ENCODE results near the gene PLEKHD1. TPM values are rescaled to one million over a fixed set of nuclear protein-coding genes. Genes with fewer than 3 reads are reported as not detected.

The PLEKHD1 gene
- total RNA-seq: under 1 TPM in 1 of 6 experiments, not detected in 5; 0.04 TPM
- long read RNA-seq: 0 reads

GRCh38 chr14:69484444-69485314 lies at the start of gene PLEKHD1:
PLEKHD1 (plus strand) TSS chr14:69484728; CDS start chr14:69484966, 238 bp downstream.
- H3K27me3 ChIP-seq: peaks cover 0 to 11% of the 10 kb centered on the region in 2 donors
- H3K4me3 ChIP-seq: peak within 1 kb of the TSS; percentile 9 to 21 (median 14)
- peaks cover 0 to 14% (median 7%) of the 10 kb centered on the region in 4 donors for H3K4me1 ChIP-seq
- intact Hi-C loops (cut with DNase I): no loop called here
- H3K9me3 ChIP-seq: no peaks in the 10 kb centered on the region
- peak in 1 of 3 donors; percentile 45 for DNase-seq
- no peak for TF ChIP-seq POLR2A (IDR thresholded peaks at IDR 0.05)
- TF ChIP-seq CTCF (IDR thresholded peaks at IDR 0.05): no peak
- H3K27ac ChIP-seq: no peak within 1 kb of the TSS
- ATAC-seq: peak; percentile 17 to 29 (median 26)
- WGBS (ENCODE audit: insufficient coverage, low coverage, low lambda C conversion rate, missing lambda C conversion rate): 0% methylated on average over 1 of the region's 86 CpGs
- H3K36me3 ChIP-seq: no peaks in the 10 kb centered on the region

- WGBS (ENCODE audit: insufficient coverage, low coverage, low lambda C conversion rate, missing lambda C conversion rate): 86% methylated on average over 8 of the region's 12 CpGs
- Histone ChIP-seq H3K9me3 (no peaks in the 10 kb centered on the region), H3K27me3 (no peaks in the 10 kb centered on the region), H3K4me1 (no peaks in the 10 kb centered on the region), H3K27ac (no peak overlapping the region), H3K4me3 (no peak overlapping the region), H3K36me3 (peaks cover 0 to 5% (median 0%) of the 10 kb centered on the region in 4 donors)
- TF ChIP-seq CTCF (IDR thresholded peaks at IDR 0.05) (no peak), POLR2A (IDR thresholded peaks at IDR 0.05) (no peak)
- no peak for DNase-seq
- intact Hi-C loops (cut with DNase I): no loop called here
- ATAC-seq: no peak
Observed at GRCh38 chr14:69439521-69440270, 44.8 kb upstream of the PLEKHD1 start.

- 73% methylated on average over 5 of the region's 5 CpGs for WGBS (ENCODE audit: insufficient coverage, low coverage, low lambda C conversion rate, missing lambda C conversion rate)
- intact Hi-C loops (cut with DNase I): no loop called here
- no peak overlapping the region for H3K4me3 ChIP-seq
- ATAC-seq: no peak
- no peak for TF ChIP-seq POLR2A (IDR thresholded peaks at IDR 0.05)
- no peak for TF ChIP-seq CTCF (IDR thresholded peaks at IDR 0.05)
- H3K27me3 ChIP-seq: no peaks in the 10 kb centered on the region
- no peak for DNase-seq
- no peaks in the 10 kb centered on the region for H3K4me1 ChIP-seq
- H3K36me3 ChIP-seq: peaks cover 0 to 5% (median 0%) of the 10 kb centered on the region in 4 donors
- no peaks in the 10 kb centered on the region for H3K9me3 ChIP-seq
- H3K27ac ChIP-seq: no peak overlapping the region
Observed at GRCh38 chr14:69441948-69442347, 42.6 kb upstream of the PLEKHD1 start.

GRCh38 chr14:69443296-69443805 lies 41.2 kb upstream of the PLEKHD1 start:
- 90% methylated on average over 4 of the region's 5 CpGs for WGBS (ENCODE audit: insufficient coverage, low coverage, low lambda C conversion rate, missing lambda C conversion rate)
- Histone ChIP-seq H3K4me3 (no peak overlapping the region), H3K27ac (no peak overlapping the region), H3K36me3 (peaks cover 0 to 5% (median 0%) of the 10 kb centered on the region in 4 donors), H3K4me1 (no peaks in the 10 kb centered on the region), H3K9me3 (no peaks in the 10 kb centered on the region), H3K27me3 (no peaks in the 10 kb centered on the region)
- ATAC-seq (no peak), DNase-seq (no peak)
- no peak for TF ChIP-seq CTCF (IDR thresholded peaks at IDR 0.05)
- TF ChIP-seq POLR2A (IDR thresholded peaks at IDR 0.05): no peak
- intact Hi-C loops (cut with DNase I): no loop called here

Data from right lobe of liver (tissue), 6 donors.